WTC11 (cell line): ENCODE data around the gene KIF3B.

Experiments
- CTCF ChIP-seq: fragments of 200-600 bp; IDR thresholded peaks from 2 replicates; pipeline ENCODE4 v1.8.0; 2022; ENCODE audit warnings: antibody characterized with exemption
- MAX ChIP-seq: sonication (generic); formaldehyde crosslinking; IDR thresholded peaks from 2 replicates; pipeline ENCODE4 v1.8.0; 2022; ENCODE audit warnings: mild to moderate bottlenecking, missing genetic modification reagents
- NFYB ChIP-seq: sonication (generic); formaldehyde crosslinking; conservative IDR thresholded peaks from 2 replicates; pipeline ENCODE4 v1.8.0; 2022; ENCODE audit warnings: low read depth, missing genetic modification reagents
- NR1H2 ChIP-seq: sonication (generic); formaldehyde crosslinking; IDR thresholded peaks from 2 replicates; pipeline ENCODE4 v1.9.0; 2021; ENCODE audit warnings: mild to moderate bottlenecking, moderate library complexity, missing genetic modification reagents
- PRRX2 ChIP-seq: fragments of 250-450 bp; sonication (Bioruptor Pico); IDR thresholded peaks from 2 replicates; pipeline ENCODE4 v1.8.0; 2021; ENCODE audit warnings: mild to moderate bottlenecking
- RELA ChIP-seq: sonication (generic); formaldehyde crosslinking; IDR thresholded peaks from 2 replicates; pipeline ENCODE4 v1.8.1; 2022; ENCODE audit warnings: missing genetic modification reagents, mild to moderate bottlenecking, borderline replicate concordance
- TCF7 ChIP-seq: sonication (generic); formaldehyde crosslinking; IDR thresholded peaks from 2 replicates; pipeline ENCODE4 v1.8.0; 2022; ENCODE audit warnings: mild to moderate bottlenecking, low read depth, missing genetic modification reagents, moderate library complexity
- ZNF396 ChIP-seq: fragments of 250-450 bp; sonication (Bioruptor Pico); IDR thresholded peaks from 2 replicates; pipeline ENCODE4 v1.8.0; 2021; ENCODE audit warnings: mild to moderate bottlenecking, moderate library complexity, borderline replicate concordance
- TF ChIP-seq, protein P1 (sequence below): sonication (generic); formaldehyde crosslinking; IDR thresholded peaks from 2 replicates; pipeline ENCODE4 v1.8.1; 2022; ENCODE audit warnings: mild to moderate bottlenecking, moderate library complexity, missing genetic modification reagents

- TF ChIP-seq ZNF396, result no peak
- no peak for TF ChIP-seq MAX (CRISPR knock-in tag)
- TF ChIP-seq CTCF, result no peak
- TF ChIP-seq NR1H2 (CRISPR knock-in tag), result no peak
- TF ChIP-seq, protein P1, sequence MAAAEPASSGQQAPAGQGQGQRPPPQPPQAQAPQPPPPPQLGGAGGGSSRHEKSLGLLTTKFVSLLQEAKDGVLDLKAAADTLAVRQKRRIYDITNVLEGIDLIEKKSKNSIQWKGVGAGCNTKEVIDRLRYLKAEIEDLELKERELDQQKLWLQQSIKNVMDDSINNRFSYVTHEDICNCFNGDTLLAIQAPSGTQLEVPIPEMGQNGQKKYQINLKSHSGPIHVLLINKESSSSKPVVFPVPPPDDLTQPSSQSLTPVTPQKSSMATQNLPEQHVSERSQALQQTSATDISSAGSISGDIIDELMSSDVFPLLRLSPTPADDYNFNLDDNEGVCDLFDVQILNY, result no peak
- no peak for TF ChIP-seq RELA (CRISPR knock-in tag)
- no peak for TF ChIP-seq NFYB (CRISPR knock-in tag)
- TF ChIP-seq TCF7 (CRISPR knock-in tag), result no peak
- no peak for TF ChIP-seq PRRX2 (CRISPR knock-in tag)
Measured at GRCh38 chr20:32301719-32302506, 24.5 kb downstream of the KIF3B start.
